Panc1 (cell line): ENCODE results near the gene TTC28.

Experiments
- CTCF ChIP-seq: fragments of 450-650 bp; IDR thresholded peaks from 2 replicates; pipeline ENCODE4 v1.5.1; 2017; ENCODE audit warnings: mild to moderate bottlenecking
- POLR2AphosphoS5 ChIP-seq: IDR thresholded peaks from 2 replicates; pipeline ENCODE4 v1.6.1; 2012; ENCODE audit warnings: mild to moderate bottlenecking, low read depth, low read length, moderate library complexity
- SIN3A ChIP-seq: IDR thresholded peaks from 2 replicates; pipeline ENCODE4 v1.6.1; 2012; ENCODE audit warnings: low read depth, mild to moderate bottlenecking, low read length, moderate library complexity, borderline replicate concordance; ENCODE audit not compliant: insufficient read depth
- TCF7L2 ChIP-seq: IDR thresholded peaks from 2 replicates; pipeline ENCODE4 v1.6.1; 2011; ENCODE audit warnings: mild to moderate bottlenecking, low read depth, low read length, inconsistent platforms

GRCh38 chr22:28718044-28718443 is 38.4 kb upstream of the TTC28 start:
- TF ChIP-seq SIN3A, result no peak
- no peak for TF ChIP-seq CTCF
- no peak for TF ChIP-seq TCF7L2
- no peak for TF ChIP-seq POLR2AphosphoS5
